ENCODE results near the gene ZNF148.
A peak's percentile ranks its signal among the peaks of the same experiment; 100 is the strongest.

ZNF148 gene

DNA sequence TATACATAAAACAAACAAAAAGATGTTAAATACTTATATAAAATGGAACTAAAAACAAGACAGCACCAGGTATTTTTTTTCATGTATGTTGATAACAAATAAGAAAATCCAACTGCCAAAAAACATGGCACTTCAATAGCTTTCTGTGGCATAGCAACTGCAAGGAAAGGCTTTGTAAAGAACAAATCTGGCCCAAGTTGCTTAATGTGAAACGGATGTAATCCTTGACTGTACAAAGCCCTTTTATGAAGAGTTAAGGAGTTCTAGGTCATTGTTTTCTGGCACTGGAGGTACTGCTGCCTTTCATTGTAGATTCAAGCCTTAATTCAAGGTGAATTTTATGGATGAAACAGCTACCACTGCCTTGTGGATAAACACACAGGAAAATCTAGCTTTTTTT lies 93.7 kb downstream of the ZNF148 start:
- in situ Hi-C loops (cut with HindIII; ENCODE audit: low sequenced_read_pairs): no loop called here
- TF ChIP-seq, protein P1, sequence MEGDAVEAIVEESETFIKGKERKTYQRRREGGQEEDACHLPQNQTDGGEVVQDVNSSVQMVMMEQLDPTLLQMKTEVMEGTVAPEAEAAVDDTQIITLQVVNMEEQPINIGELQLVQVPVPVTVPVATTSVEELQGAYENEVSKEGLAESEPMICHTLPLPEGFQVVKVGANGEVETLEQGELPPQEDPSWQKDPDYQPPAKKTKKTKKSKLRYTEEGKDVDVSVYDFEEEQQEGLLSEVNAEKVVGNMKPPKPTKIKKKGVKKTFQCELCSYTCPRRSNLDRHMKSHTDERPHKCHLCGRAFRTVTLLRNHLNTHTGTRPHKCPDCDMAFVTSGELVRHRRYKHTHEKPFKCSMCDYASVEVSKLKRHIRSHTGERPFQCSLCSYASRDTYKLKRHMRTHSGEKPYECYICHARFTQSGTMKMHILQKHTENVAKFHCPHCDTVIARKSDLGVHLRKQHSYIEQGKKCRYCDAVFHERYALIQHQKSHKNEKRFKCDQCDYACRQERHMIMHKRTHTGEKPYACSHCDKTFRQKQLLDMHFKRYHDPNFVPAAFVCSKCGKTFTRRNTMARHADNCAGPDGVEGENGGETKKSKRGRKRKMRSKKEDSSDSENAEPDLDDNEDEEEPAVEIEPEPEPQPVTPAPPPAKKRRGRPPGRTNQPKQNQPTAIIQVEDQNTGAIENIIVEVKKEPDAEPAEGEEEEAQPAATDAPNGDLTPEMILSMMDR (IDR thresholded peaks at IDR 0.05; ENCODE audit: low read depth, low read length): no peak
- peak; percentile 32 for DNase-seq (ENCODE audit: low read depth, low spot score)
- no peak overlapping the region for H3K4me3 ChIP-seq (ENCODE audit: low read depth, low read length)

DNA sequence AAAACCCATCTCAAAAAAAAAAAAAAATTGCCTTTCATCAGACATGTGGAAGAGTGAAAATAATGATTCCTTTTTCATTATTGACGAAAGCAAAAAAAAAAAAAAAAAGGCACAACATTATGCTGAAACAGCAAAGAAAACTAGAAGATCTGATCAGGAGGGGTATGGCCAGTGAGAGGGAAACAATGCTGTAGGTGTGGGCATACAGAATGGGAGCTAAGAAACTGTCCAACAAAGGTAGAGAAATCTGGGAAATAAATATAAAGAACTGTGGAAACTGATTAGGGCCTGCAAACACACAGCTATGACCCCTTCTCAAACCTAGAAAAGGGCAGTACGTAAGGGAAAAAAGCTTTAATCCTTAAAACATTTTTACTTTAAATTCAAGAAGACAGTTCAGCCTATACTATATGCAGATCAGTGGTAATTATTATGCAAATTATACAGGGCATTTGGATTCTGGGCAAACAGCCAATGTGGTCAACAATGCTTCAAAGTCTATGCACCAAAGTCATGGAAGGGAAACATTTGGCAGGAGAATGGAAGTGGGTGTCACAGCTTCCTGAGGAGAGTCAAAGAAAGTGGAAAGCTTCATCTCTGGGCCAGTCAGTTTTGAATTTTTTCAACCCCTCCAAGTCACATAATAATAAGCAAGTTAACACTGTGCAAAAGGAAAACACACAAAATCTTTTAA lies 94.3 kb downstream of the ZNF148 start:
- TF ChIP-seq, protein P1 (IDR thresholded peaks at IDR 0.05; ENCODE audit: low read depth, low read length): no peak
- peak; percentile 72 for DNase-seq (ENCODE audit: low read depth, low spot score)
- no peak overlapping the region for H3K4me3 ChIP-seq (ENCODE audit: low read depth, low read length)
- in situ Hi-C loops (cut with HindIII; ENCODE audit: low sequenced_read_pairs): no loop called here

DNA sequence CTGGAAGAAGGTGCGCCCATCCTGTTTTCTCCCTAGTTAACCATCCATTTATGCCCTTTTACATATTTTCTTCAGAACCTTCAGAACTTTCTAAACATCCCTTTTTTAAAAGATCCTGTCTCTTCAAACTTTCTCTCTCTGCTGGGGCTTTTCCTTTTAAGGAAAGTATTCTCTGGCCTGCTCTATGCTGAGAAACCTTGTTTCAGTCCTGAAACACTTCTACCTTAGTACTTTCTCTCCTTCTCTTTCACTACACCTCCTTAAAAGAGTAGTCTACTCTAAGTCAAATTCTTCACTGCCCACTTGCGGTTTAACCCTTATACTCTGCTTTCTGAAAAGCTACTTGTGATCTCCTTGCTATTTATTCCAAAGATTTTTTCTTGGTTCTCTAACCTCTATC lies 97.0 kb downstream of the ZNF148 start:
- in situ Hi-C loops (cut with HindIII; ENCODE audit: low sequenced_read_pairs): no loop called here
- no peak for DNase-seq (ENCODE audit: low read depth, low spot score)
- TF ChIP-seq, protein P1 (IDR thresholded peaks at IDR 0.05; ENCODE audit: low read depth, low read length): no peak

GRCh38 chr3:125271127-125271526 lies 104.0 kb downstream of the ZNF148 start:
- DNase-seq (ENCODE audit: low read depth, low spot score): no peak
- in situ Hi-C loops (cut with HindIII; ENCODE audit: low sequenced_read_pairs): no loop called here
- TF ChIP-seq, protein P1 (IDR thresholded peaks at IDR 0.05; ENCODE audit: low read depth, low read length): no peak
- no peak overlapping the region for H3K4me3 ChIP-seq (ENCODE audit: low read depth, low read length)

More for the DNA sequence above, 97.0 kb downstream of the ZNF148 start:
- no peak overlapping the region for H3K4me3 ChIP-seq (ENCODE audit: low read depth, low read length)

DNA sequence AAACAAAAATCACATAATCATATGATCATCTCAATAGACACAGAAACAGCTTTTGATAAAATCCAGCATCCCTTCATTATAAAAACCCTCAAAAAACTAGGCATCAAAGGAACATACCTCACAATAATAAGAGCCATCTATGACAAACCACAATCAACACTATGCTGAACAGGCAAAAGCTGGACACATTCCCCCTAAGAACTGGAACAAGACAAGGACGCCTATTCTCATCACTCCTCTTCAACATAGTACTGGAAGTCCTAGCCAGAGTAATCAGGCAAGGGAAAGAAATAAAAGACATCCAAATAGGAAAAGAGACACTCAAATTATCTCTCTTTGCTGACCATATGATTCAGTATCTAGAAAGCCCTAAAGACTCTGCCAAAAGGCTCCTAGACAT lies 107.7 kb downstream of the ZNF148 start:
- DNase-seq (ENCODE audit: low read depth, low spot score): no peak

GRCh38 chr3:125266971-125267370 lies 108.2 kb downstream of the ZNF148 start:
- H3K4me3 ChIP-seq (ENCODE audit: low read depth, low read length): no peak overlapping the region
- no peak for DNase-seq (ENCODE audit: low read depth, low spot score)
- in situ Hi-C loops (cut with HindIII; ENCODE audit: low sequenced_read_pairs): no loop called here
- TF ChIP-seq, protein P1 (IDR thresholded peaks at IDR 0.05; ENCODE audit: low read depth, low read length): no peak

More for the DNA sequence above, 107.7 kb downstream of the ZNF148 start:
- TF ChIP-seq, protein P1 (IDR thresholded peaks at IDR 0.05; ENCODE audit: low read depth, low read length): no peak
- H3K4me3 ChIP-seq (ENCODE audit: low read depth, low read length): no peak overlapping the region
- in situ Hi-C loops (cut with HindIII; ENCODE audit: low sequenced_read_pairs): no loop called here

Data from astrocyte of the spinal cord (primary cell).